H1 (cell line): ENCODE measurements around the gene CEMIP2. TPM values are rescaled to one million over a fixed set of nuclear protein-coding genes. Genes with fewer than 3 reads are reported as not detected.

Source experiments
- CTCF ChIA-PET: fragments of 300-600 bp; sonication (Branson Sonifier 250); formaldehyde crosslinking; loops from one replicate; lab custom pipeline; 2021; ENCODE audit not compliant: partially characterized antibody; lab: Charles Lee
- POLR2A ChIA-PET: fragments of 300-600 bp; sonication (Branson Sonifier 250); formaldehyde crosslinking; loops from one replicate; lab custom pipeline; 2021; ENCODE audit warnings: inconsistent platforms; ENCODE audit not compliant: partially characterized antibody; lab: Charles Lee
- DNase-seq, 2 experiments: peaks; one replicate each; pipeline versions ENCODE4 v3.0.0 to v3.0.0-alpha.2; 2010 to 2022; ENCODE audit warnings: low spot score in 2 of 2, low read depth in 1 of 2, mixed read lengths in 1 of 2
- FAIRE-seq: peaks from 2 replicates; lab custom pipeline; 2011; peaks lifted over from hg19 to GRCh38; lab: Jason Lieb, UNC
- H2AFZ ChIP-seq: 2 replicates; pipeline ENCODE4 v1.8.1; 2012; ENCODE audit warnings: low read length, inconsistent platforms
- H2AK5ac ChIP-seq: 2 replicates; pipeline ENCODE4 v1.6.1; 2013; ENCODE audit warnings: low read depth, low read length
- H2BK120ac ChIP-seq: replicated peaks from 2 replicates; pipeline ENCODE3; 2013; ENCODE audit warnings: low read depth, low read length, inconsistent platforms
- H2BK12ac ChIP-seq: 2 replicates; pipeline ENCODE4 v1.6.1; 2013; ENCODE audit warnings: low read depth, low read length
- H2BK15ac ChIP-seq: 2 replicates; pipeline ENCODE4 v1.6.1; 2013; ENCODE audit warnings: low read length
- H2BK20ac ChIP-seq: 2 replicates; pipeline ENCODE4 v1.6.1; 2013; ENCODE audit warnings: low read length
- H2BK5ac ChIP-seq: 2 replicates; pipeline ENCODE4 v1.6.1; 2013; ENCODE audit warnings: low read depth, low read length
- H3K14ac ChIP-seq: 2 replicates; pipeline ENCODE4 v1.6.1; 2013; ENCODE audit warnings: inconsistent platforms; ENCODE audit not compliant: insufficient read length
- H3K18ac ChIP-seq: 2 replicates; pipeline ENCODE4 v1.6.1; 2013; ENCODE audit warnings: low read length; ENCODE audit errors: extremely low read depth
- H3K23ac ChIP-seq: 2 replicates; pipeline ENCODE4 v1.6.1; 2013; ENCODE audit warnings: inconsistent platforms; ENCODE audit not compliant: insufficient read length
- H3K23me2 ChIP-seq: 2 replicates; pipeline ENCODE4 v1.6.1; 2013; ENCODE audit warnings: low read depth, low read length
- H3K27ac ChIP-seq: 2 replicates; pipeline ENCODE4 v1.6.1; 2011; ENCODE audit warnings: low read depth, low read length, inconsistent platforms
- H3K27me3 ChIP-seq, 4 experiments: replicated peaks in 1 of 4; 1 replicate in 1 of 4; 2 replicates in 3 of 4; pipeline versions ENCODE4 v1.6.1 to v1.8.1; 2011 to 2013; ENCODE audit warnings: low read length in 3 of 4, mild to moderate bottlenecking in 3 of 4, inconsistent platforms in 2 of 4, mixed read lengths in 2 of 4, moderate library complexity in 1 of 4; ENCODE audit not compliant: control insufficient read depth in 3 of 4, insufficient read depth in 3 of 4; ENCODE audit errors: extremely low read depth in 1 of 4
- H3K36me3 ChIP-seq, 4 experiments: 2 replicates each; pipeline versions ENCODE4 v1.6.1 to v1.8.1; 2011 to 2013; ENCODE audit warnings: mild to moderate bottlenecking in 4 of 4, low read length in 3 of 4, moderate library complexity in 2 of 4, control low read depth in 1 of 4, inconsistent platforms in 1 of 4; ENCODE audit not compliant: insufficient read depth in 4 of 4, control insufficient read depth in 2 of 4
- H3K4ac ChIP-seq: replicated peaks from 2 replicates; pipeline ENCODE3; 2013; ENCODE audit warnings: low read length, low read depth, mixed read lengths, inconsistent platforms; ENCODE audit not compliant: insufficient read length
- H3K4me1 ChIP-seq, 4 experiments: replicated peaks in 1 of 4; 1 replicate in 1 of 4; 2 replicates in 3 of 4; pipeline versions ENCODE4 v1.6.1 to v1.8.1; 2011 to 2013; ENCODE audit warnings: low read length in 3 of 4, inconsistent platforms in 2 of 4, mixed read lengths in 1 of 4; ENCODE audit not compliant: insufficient read depth in 4 of 4, control insufficient read depth in 3 of 4
- H3K4me2 ChIP-seq, 2 experiments: 2 replicates each; pipeline versions ENCODE4 v1.6.1 to v1.8.1; 2011 to 2013; ENCODE audit warnings: low read depth in 2 of 2, low read length in 2 of 2, control low read depth in 1 of 2, inconsistent platforms in 1 of 2, mild to moderate bottlenecking in 1 of 2; ENCODE audit not compliant: insufficient read depth in 1 of 2
- H3K4me3 ChIP-seq, 4 experiments: fragments of 200-600, 300-600 bp in 1 of 4; sonication (generic), shearing (Covaris generic), sonication (Bioruptor Twin) in 1 of 4; 2 replicates each; pipeline versions ENCODE4 v1.5.1 to v1.8.1; 2011 to 2016; ENCODE audit warnings: low read length in 4 of 4, low read depth in 3 of 4, control low read depth in 2 of 4, inconsistent platforms in 2 of 4, mild to moderate bottlenecking in 2 of 4, mixed read lengths in 1 of 4, moderate library complexity in 1 of 4; ENCODE audit not compliant: insufficient read depth in 2 of 4; ENCODE audit errors: extremely low read depth in 1 of 4
- H3K56ac ChIP-seq: replicated peaks from 2 replicates; pipeline ENCODE3; 2013; ENCODE audit warnings: low read depth, mild to moderate bottlenecking, mixed read lengths, low read length, inconsistent platforms; ENCODE audit not compliant: insufficient read length
- H3K79me1 ChIP-seq: 2 replicates; pipeline ENCODE4 v1.6.1; 2013; ENCODE audit warnings: low read depth, low read length, control low read depth
- H3K79me2 ChIP-seq, 2 experiments: 2 replicates each; pipeline versions ENCODE4 v1.6.1 to v1.8.1; 2012 to 2013; ENCODE audit warnings: low read length in 2 of 2, mild to moderate bottlenecking in 2 of 2, inconsistent platforms in 1 of 2; ENCODE audit not compliant: insufficient read depth in 2 of 2, control insufficient read depth in 1 of 2
- H3K9ac ChIP-seq, 4 experiments: replicated peaks in 1 of 4; 1 replicate in 1 of 4; 2 replicates in 3 of 4; pipeline versions ENCODE4 v1.6.1 to v1.8.1; 2011 to 2013; ENCODE audit warnings: low read depth in 3 of 4, low read length in 3 of 4, control low read depth in 2 of 4, mild to moderate bottlenecking in 2 of 4, moderate library complexity in 2 of 4, inconsistent platforms in 1 of 4; ENCODE audit errors: extremely low read depth in 1 of 4
- H3K9me3 ChIP-seq, 2 experiments: 2 replicates each; pipeline versions ENCODE4 v1.6.1 to v1.8.1; 2012 to 2013; ENCODE audit warnings: mild to moderate bottlenecking in 2 of 2, moderate library complexity in 2 of 2, control low read depth in 1 of 2, inconsistent platforms in 1 of 2, low read depth in 1 of 2, low read length in 1 of 2, mixed read lengths in 1 of 2; ENCODE audit not compliant: insufficient read depth in 2 of 2
- H4K20me1 ChIP-seq, 2 experiments: replicated peaks in 1 of 2; 2 replicates each; pipeline versions ENCODE3 to v1.8.1; 2011 to 2013; ENCODE audit warnings: inconsistent platforms in 2 of 2, low read length in 2 of 2, mild to moderate bottlenecking in 1 of 2; ENCODE audit not compliant: insufficient read depth in 2 of 2, control insufficient read depth in 1 of 2
- H4K5ac ChIP-seq: 2 replicates; pipeline ENCODE4 v1.6.1; 2013; ENCODE audit warnings: low read length, low read depth, mixed read lengths, inconsistent platforms; ENCODE audit not compliant: insufficient read length
- H4K8ac ChIP-seq: 2 replicates; pipeline ENCODE4 v1.8.0; 2013; ENCODE audit warnings: mild to moderate bottlenecking, moderate library complexity, low read length, inconsistent platforms; ENCODE audit not compliant: insufficient read depth; ENCODE audit errors: extremely low read depth
- H4K91ac ChIP-seq: replicated peaks from 2 replicates; pipeline ENCODE3; 2013; ENCODE audit warnings: low read length, mixed read lengths, inconsistent platforms; ENCODE audit not compliant: insufficient read length
- CBX5 ChIP-seq: fragments of 300-800, 300-1000 bp; sonication (generic); IDR thresholded peaks from 2 replicates; pipeline ENCODE4 v1.7.1; 2016; ENCODE audit warnings: antibody characterized with exemption, low read length, low read depth
- GTF2F1 ChIP-seq: IDR thresholded peaks from 2 replicates; pipeline ENCODE4 v1.6.1; 2012; ENCODE audit warnings: low read depth, low read length, improper control_type of control experiment, borderline replicate concordance
- JUN ChIP-seq: IDR thresholded peaks from 2 replicates; pipeline ENCODE4 v1.6.1; 2011; ENCODE audit warnings: low read depth, mild to moderate bottlenecking, improper control_type of control experiment, low read length
- POLR2AphosphoS5 ChIP-seq: IDR thresholded peaks from 2 replicates; pipeline ENCODE4 v1.6.1; 2011; ENCODE audit warnings: low read depth, low read length
- WGBS, 2 experiments: shearing (Covaris generic) in 1 of 2; methylation state at CpG; one replicate each; pipeline versions ENCODE4 v1.1.6 to v1.1.7; 2013 to 2015; ENCODE audit warnings: low lambda C conversion rate in 2 of 2, mixed read lengths in 2 of 2, inconsistent platforms in 1 of 2, low coverage in 1 of 2, missing lambda C conversion rate in 1 of 2; ENCODE audit not compliant: insufficient replicate concordance in 2 of 2, insufficient coverage in 1 of 2, insufficient read length in 1 of 2; ENCODE audit errors: extremely low coverage in 1 of 2, missing lambda C conversion rate in 1 of 2; 5-methylcytosine and 5-hydroxymethylcytosine counted together
- polyA plus RNA-seq, 7 experiments: library from polyadenylated mRNA; depleted of rRNA in 3 of 7; stranded (reverse) in 5 of 7; unstranded in 2 of 7; fragments of >200 nt in 5 of 7; fragments of 200-250 nt in 2 of 7; gene quantifications; 1 replicate in 5 of 7; 2 replicates in 1 of 7; 4 replicates in 1 of 7; pipeline versions ENCODE4 v1.2.1 to v1.2.3, GENCODE V29; 2011 to 2013; ENCODE audit warnings: missing spikeins in 2 of 7, mixed read lengths in 2 of 7
- total RNA-seq: library from RNA; stranded (reverse); fragmentation: NEBNext Ultra II Directional; extraction: Animal tissue kit (Norgen Biotek cat#: 25700); gene quantifications from 2 replicates; pipeline ENCODE4 v1.2.1, GENCODE V29; 2021
- TF ChIP-seq, protein P1 (sequence below): IDR thresholded peaks from 2 replicates; pipeline ENCODE4 v1.6.1; 2012; ENCODE audit warnings: low read length, inconsistent platforms
- TF ChIP-seq, protein P2 (sequence below): IDR thresholded peaks from 2 replicates; pipeline ENCODE4 v1.6.1; 2011; ENCODE audit warnings: low read depth, mild to moderate bottlenecking, low read length; ENCODE audit not compliant: insufficient read depth

The CEMIP2 gene
- total and polyA plus RNA-seq, 2 of the 8 experiments (the other 6 are each of a cell fraction or from before 2014, with no cell fraction given): 25.2 to 52.1 TPM

DNA sequence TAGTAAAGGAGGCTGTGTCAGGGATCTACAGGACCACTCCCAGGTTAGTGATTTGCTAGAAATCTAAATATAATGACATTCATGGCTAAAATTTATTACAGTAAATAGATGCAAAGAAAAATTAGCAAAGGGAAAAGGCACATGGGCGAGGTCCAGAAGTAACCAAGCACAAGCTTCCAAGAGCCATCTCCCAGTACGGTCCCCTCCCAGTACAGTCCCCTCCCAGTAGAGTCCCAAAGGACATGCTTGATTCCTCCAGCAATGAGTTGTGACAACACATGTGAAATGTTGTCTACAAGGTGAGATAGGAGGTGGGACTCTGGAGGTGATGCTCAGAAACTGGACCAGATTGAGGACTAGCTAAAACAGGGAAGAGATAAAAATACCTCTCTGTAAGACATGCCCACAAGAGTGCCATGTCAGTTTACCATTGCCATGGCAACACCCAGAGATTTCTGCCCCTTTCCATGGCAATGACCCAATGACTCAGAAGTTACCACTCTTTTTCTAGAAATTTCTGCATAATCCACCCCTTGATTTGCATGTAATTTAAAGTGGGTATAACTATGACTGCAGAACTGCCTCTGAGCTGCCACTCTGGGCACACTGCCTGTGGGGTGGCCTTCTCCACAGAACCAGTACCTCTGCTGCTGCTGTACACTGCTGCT is 27.9 kb upstream of the CEMIP2 start:
- Histone ChIP-seq H3K36me3 (no peaks in the 10 kb centered on the region), H2BK12ac (no peak overlapping the region), H3K79me1 (no peaks in the 10 kb centered on the region), H3K4me3 (no peak overlapping the region), H4K20me1 (no peaks in the 10 kb centered on the region), H4K8ac (no peak overlapping the region), H3K27ac (no peak overlapping the region), H2BK5ac (no peak overlapping the region), H2AK5ac (no peak overlapping the region), H3K4me1 (no peaks in the 10 kb centered on the region), H4K91ac (no peak overlapping the region), H2BK15ac (no peak overlapping the region), H3K23ac (no peak overlapping the region), H3K4me2 (no peak overlapping the region), H2BK20ac (no peak overlapping the region), H2BK120ac (no peak overlapping the region), H3K18ac (no peak overlapping the region), H3K14ac (no peak overlapping the region), H3K56ac (no peak overlapping the region), H3K9me3 (no peaks in the 10 kb centered on the region), H3K9ac (no peak overlapping the region), H3K23me2 (no peaks in the 10 kb centered on the region; the same call in 1 of the 2 replicates), H4K5ac (no peak overlapping the region), H3K4ac (no peak overlapping the region), H2AFZ (no peak overlapping the region), H3K79me2 (no peaks in the 10 kb centered on the region), H3K27me3 (no peaks in the 10 kb centered on the region)
- POLR2A ChIA-PET: no interaction called here
- TF ChIP-seq GTF2F1: no peak
- no peak for TF ChIP-seq CBX5
- no peak for TF ChIP-seq POLR2AphosphoS5
- TF ChIP-seq, protein P1, sequence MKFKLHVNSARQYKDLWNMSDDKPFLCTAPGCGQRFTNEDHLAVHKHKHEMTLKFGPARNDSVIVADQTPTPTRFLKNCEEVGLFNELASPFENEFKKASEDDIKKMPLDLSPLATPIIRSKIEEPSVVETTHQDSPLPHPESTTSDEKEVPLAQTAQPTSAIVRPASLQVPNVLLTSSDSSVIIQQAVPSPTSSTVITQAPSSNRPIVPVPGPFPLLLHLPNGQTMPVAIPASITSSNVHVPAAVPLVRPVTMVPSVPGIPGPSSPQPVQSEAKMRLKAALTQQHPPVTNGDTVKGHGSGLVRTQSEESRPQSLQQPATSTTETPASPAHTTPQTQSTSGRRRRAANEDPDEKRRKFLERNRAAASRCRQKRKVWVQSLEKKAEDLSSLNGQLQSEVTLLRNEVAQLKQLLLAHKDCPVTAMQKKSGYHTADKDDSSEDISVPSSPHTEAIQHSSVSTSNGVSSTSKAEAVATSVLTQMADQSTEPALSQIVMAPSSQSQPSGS: no peak
- TF ChIP-seq, protein P2, sequence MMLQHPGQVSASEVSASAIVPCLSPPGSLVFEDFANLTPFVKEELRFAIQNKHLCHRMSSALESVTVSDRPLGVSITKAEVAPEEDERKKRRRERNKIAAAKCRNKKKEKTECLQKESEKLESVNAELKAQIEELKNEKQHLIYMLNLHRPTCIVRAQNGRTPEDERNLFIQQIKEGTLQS: no peak
- no peak for TF ChIP-seq JUN
- no peak for FAIRE-seq
- WGBS, 2 experiments: 84% methylated on average over 2 of the region's 2 CpGs; no CpG with 5 or more reads in 1 of the 2 experiments
- CTCF ChIA-PET: interaction anchor here (1.1 to 3.8 kb wide), 3 partner anchors 9 to 27 kb away, joined by 3 to 26 read pairs (median 5); no protein-coding TSS in a partner anchor
- DNase-seq: no peak
